Hepatocyte (in vitro differentiated cells): ENCODE results near the gene NARS2. TPM values are rescaled to one million over a fixed set of nuclear protein-coding genes. Genes with fewer than 3 reads are reported as not detected.

Experiments
- DNase-seq: peaks from one replicate; pipeline ENCODE4 v3.0.0-alpha.2; 2016; ENCODE audit warnings: low spot score
- H2AFZ ChIP-seq: fragments of 200-600 bp; sonication (generic); 2 replicates; pipeline ENCODE4 v1.6.0; 2016; ENCODE audit warnings: antibody characterized with exemption, mild to moderate bottlenecking
- H3K27ac ChIP-seq: fragments of 200-600 bp; sonication (generic); 2 replicates; pipeline ENCODE4 v1.5.1; 2016; ENCODE audit warnings: mild to moderate bottlenecking
- H3K27me3 ChIP-seq: fragments of 200-600 bp; sonication (generic); 2 replicates; pipeline ENCODE4 v1.6.1; 2016
- H3K36me3 ChIP-seq: fragments of 200-600 bp; sonication (generic); replicated peaks from 2 replicates; pipeline ENCODE4 v1.5.1; 2016; ENCODE audit warnings: low read depth; ENCODE audit not compliant: insufficient read depth
- H3K4me1 ChIP-seq: fragments of 200-600 bp; sonication (generic); 2 replicates; pipeline ENCODE4 v1.5.1; 2016; ENCODE audit warnings: mild to moderate bottlenecking, moderate library complexity; ENCODE audit not compliant: insufficient read depth
- H3K4me2 ChIP-seq: fragments of 200-600 bp; sonication (generic); 2 replicates; pipeline ENCODE4 v1.6.0; 2016
- H3K4me3 ChIP-seq: fragments of 200-600 bp; sonication (generic); 2 replicates; pipeline ENCODE4 v1.5.1; 2016; ENCODE audit warnings: mild to moderate bottlenecking
- H3K79me2 ChIP-seq: fragments of 200-600 bp; sonication (generic); 2 replicates; pipeline ENCODE4 v1.6.0; 2017; ENCODE audit warnings: mild to moderate bottlenecking
- H3K9me2 ChIP-seq: fragments of 200-600 bp; sonication (generic); replicated peaks from 2 replicates; pipeline ENCODE4 v1.6.0; 2017; ENCODE audit warnings: mild to moderate bottlenecking; ENCODE audit not compliant: insufficient read depth
- H3K9me3 ChIP-seq: fragments of 200-600 bp; sonication (generic); 2 replicates; pipeline ENCODE4 v1.5.1; 2016; ENCODE audit warnings: low read depth, mild to moderate bottlenecking
- H4K20me1 ChIP-seq: fragments of 200-600 bp; sonication (generic); 2 replicates; pipeline ENCODE4 v1.6.0; 2016; ENCODE audit warnings: mild to moderate bottlenecking; ENCODE audit not compliant: insufficient read depth, poor library complexity, severe bottlenecking
- CTCF ChIP-seq: fragments of 200-600 bp; sonication (generic); IDR thresholded peaks from 2 replicates; pipeline ENCODE4 v1.5.1; 2016; ENCODE audit warnings: antibody characterized with exemption, mild to moderate bottlenecking; ENCODE audit not compliant: poor library complexity
- EZH2 ChIP-seq: fragments of 200-600 bp; sonication (generic); IDR thresholded peaks from 2 replicates; pipeline ENCODE4 v1.6.1; 2016; ENCODE audit warnings: antibody characterized with exemption, mild to moderate bottlenecking, borderline replicate concordance
- EZH2phosphoT487 ChIP-seq: fragments of 200-600 bp; sonication (generic); IDR thresholded peaks from one replicate; pipeline ENCODE4 v1.6.1; 2018; ENCODE audit warnings: antibody characterized with exemption, mild to moderate bottlenecking, low read depth, moderate library complexity; ENCODE audit not compliant: unreplicated experiment, severe bottlenecking
- WGBS: methylation state at CpG from one replicate; pipeline ENCODE4 v1.1.6; 2016; ENCODE audit warnings: low lambda C conversion rate; ENCODE audit errors: missing lambda C conversion rate; 5-methylcytosine and 5-hydroxymethylcytosine counted together
- polyA plus RNA-seq: library from polyadenylated mRNA; unstranded; fragments of >200 nt; fragmentation: Nextera tagmentation; extraction: Ambion mirVana; gene quantifications from 2 replicates; pipeline ENCODE4 v1.2.1, GENCODE V29; 2016
- total RNA-seq: library from RNA; depleted of rRNA; stranded (reverse); fragments of >200 nt; gene quantifications from 2 replicates; pipeline ENCODE4 v1.2.3, GENCODE V29; 2014

NARS2 gene
- total and polyA plus RNA-seq, 2 experiments from 2014 or later: 17.5 to 19.1 TPM

- WGBS: 83% methylated on average over 2 of the region's 2 CpGs
- Histone ChIP-seq H3K4me3 (no peak overlapping the region), H4K20me1 (peaks cover 3% of the 10 kb centered on the region), H3K36me3 (no peaks in the 10 kb centered on the region), H3K79me2 (peaks cover 91% of the 10 kb centered on the region), H3K9me3 (peaks cover 5% of the 10 kb centered on the region), H3K27ac (no peak overlapping the region), H2AFZ (no peak overlapping the region), H3K27me3 (no peaks in the 10 kb centered on the region), H3K4me1 (no peaks in the 10 kb centered on the region), H3K4me2 (no peak overlapping the region), H3K9me2 (no peaks in the 10 kb centered on the region)
- no peak for DNase-seq
- TF ChIP-seq CTCF: no peak
- no peak for TF ChIP-seq EZH2
- TF ChIP-seq EZH2phosphoT487: no peak
These were observed 168.9 kb downstream of the NARS2 start for GRCh38 chr11:78405805-78406204.

- TF ChIP-seq CTCF (no peak), EZH2 (no peak), EZH2phosphoT487 (no peak)
- H3K4me1 ChIP-seq: no peaks in the 10 kb centered on the region
- WGBS: 53% methylated on average over 2 of the region's 2 CpGs
- H4K20me1 ChIP-seq: peaks cover 3% of the 10 kb centered on the region
- H3K4me2 ChIP-seq: no peak overlapping the region
- no peak overlapping the region for H3K27ac ChIP-seq
- no peak overlapping the region for H3K4me3 ChIP-seq
- peaks cover 80% of the 10 kb centered on the region for H3K79me2 ChIP-seq
- DNase-seq: no peak
- H2AFZ ChIP-seq: no peak overlapping the region
- H3K27me3 ChIP-seq: no peaks in the 10 kb centered on the region
- H3K9me3 ChIP-seq: no peaks in the 10 kb centered on the region
- H3K9me2 ChIP-seq: no peaks in the 10 kb centered on the region
- H3K36me3 ChIP-seq: no peaks in the 10 kb centered on the region
These were observed 170.9 kb downstream of the NARS2 start for GRCh38 chr11:78403781-78404180.

GRCh38 chr11:78402847-78403246 lies 171.8 kb downstream of the NARS2 start:
- no peak overlapping the region for H2AFZ ChIP-seq
- TF ChIP-seq CTCF (no peak), EZH2 (no peak), EZH2phosphoT487 (no peak)
- no peak for DNase-seq
- no peak overlapping the region for H3K4me2 ChIP-seq
- H3K9me3 ChIP-seq: no peaks in the 10 kb centered on the region
- H3K27me3 ChIP-seq: no peaks in the 10 kb centered on the region
- no peak overlapping the region for H3K27ac ChIP-seq
- 99% methylated on average over 3 of the region's 3 CpGs for WGBS
- H4K20me1 ChIP-seq: no peaks in the 10 kb centered on the region
- no peaks in the 10 kb centered on the region for H3K36me3 ChIP-seq
- no peaks in the 10 kb centered on the region for H3K4me1 ChIP-seq
- peaks cover 76% of the 10 kb centered on the region for H3K79me2 ChIP-seq
- H3K9me2 ChIP-seq: no peaks in the 10 kb centered on the region
- no peak overlapping the region for H3K4me3 ChIP-seq

- no peak for DNase-seq
- Histone ChIP-seq H2AFZ (no peak overlapping the region), H3K27me3 (no peaks in the 10 kb centered on the region), H3K36me3 (no peaks in the 10 kb centered on the region), H3K9me2 (no peaks in the 10 kb centered on the region), H3K4me2 (no peak overlapping the region), H3K4me1 (no peaks in the 10 kb centered on the region), H3K4me3 (no peak overlapping the region), H3K79me2 (peaks cover 74% of the 10 kb centered on the region), H3K27ac (no peak overlapping the region), H4K20me1 (no peaks in the 10 kb centered on the region), H3K9me3 (no peaks in the 10 kb centered on the region)
- TF ChIP-seq EZH2: no peak
- no peak for TF ChIP-seq CTCF
- no peak for TF ChIP-seq EZH2phosphoT487
- WGBS: 84% methylated on average over 3 of the region's 3 CpGs
These were observed 174.0 kb downstream of the NARS2 start for GRCh38 chr11:78400702-78401101.
